SK-N-SH (cell line): ENCODE measurements around the gene FTO. TPM values are rescaled to one million over a fixed set of nuclear protein-coding genes. Genes with fewer than 3 reads are reported as not detected.

ENCODE experiments used
- CTCF ChIA-PET: fragments of 300-600, 350-600 bp; formaldehyde crosslinking; extraction: SDS; loops from one replicate; lab custom pipeline; 2021; lab: Yijun Ruan, JAX
- POLR2A ChIA-PET: fragments of 350-600 bp; sonication (Branson Sonifier 250); formaldehyde crosslinking; extraction: SDS; loops from one replicate; lab custom pipeline; 2020; ENCODE audit warnings: antibody characterized with exemption, inconsistent platforms; lab: Yijun Ruan, JAX
- DNase-seq: peaks from one replicate; pipeline ENCODE4 v3.0.0; 2012
- H2AFZ ChIP-seq: fragments of 200-600 bp; sonication (generic); 2 replicates; pipeline ENCODE4 v1.8.1; 2016; ENCODE audit warnings: antibody characterized with exemption, mild to moderate bottlenecking, low read depth
- H3F3A ChIP-seq: fragments of 200-600 bp; sonication (generic); replicated peaks from 2 replicates; pipeline ENCODE3; 2016; ENCODE audit warnings: antibody characterized with exemption, mild to moderate bottlenecking; ENCODE audit not compliant: insufficient read depth
- H3K27ac ChIP-seq, 2 experiments: fragments of 200-500 bp in 1 of 2; fragments of 200-600 bp in 1 of 2; sonication (Bioruptor generic) in 1 of 2; sonication (generic), shearing (Covaris generic) in 1 of 2; 2 replicates each; pipeline versions ENCODE4 v1.5.1 to v1.6.1; 2014 to 2016; ENCODE audit warnings: low read depth in 2 of 2, inconsistent platforms in 1 of 2, low read length in 1 of 2, mild to moderate bottlenecking in 1 of 2, mixed read lengths in 1 of 2
- H3K27me3 ChIP-seq: fragments of 200-600 bp; sonication (generic), shearing (Covaris generic); 2 replicates; pipeline ENCODE4 v1.6.1; 2016; ENCODE audit warnings: mixed run types; ENCODE audit not compliant: insufficient read depth
- H3K36me3 ChIP-seq, 2 experiments: fragments of 200-500 bp in 1 of 2; fragments of 200-600 bp in 1 of 2; sonication (Bioruptor generic) in 1 of 2; sonication (generic) in 1 of 2; replicated peaks in 1 of 2; 2 replicates each; pipeline versions ENCODE3 to v1.5.1; 2014 to 2016; ENCODE audit warnings: low read length in 1 of 2, mild to moderate bottlenecking in 1 of 2; ENCODE audit not compliant: insufficient read depth in 2 of 2, control insufficient read depth in 1 of 2
- H3K4me1 ChIP-seq, 2 experiments: fragments of 200-500 bp in 1 of 2; fragments of 200-600 bp in 1 of 2; sonication (Bioruptor generic) in 1 of 2; sonication (generic), shearing (Covaris generic) in 1 of 2; 2 replicates each; pipeline versions ENCODE4 v1.5.1 to v1.6.1; 2014 to 2016; ENCODE audit warnings: low read depth in 1 of 2, low read length in 1 of 2, mixed run types in 1 of 2; ENCODE audit not compliant: insufficient read depth in 2 of 2, control insufficient read depth in 1 of 2
- H3K4me2 ChIP-seq: fragments of 200-600 bp; sonication (generic), shearing (Covaris generic); 2 replicates; pipeline ENCODE4 v1.6.1; 2017; ENCODE audit warnings: mixed run types
- H3K4me3 ChIP-seq, 2 experiments: fragments of 200-500 bp in 1 of 2; fragments of 200-600 bp in 1 of 2; sonication (Bioruptor generic) in 1 of 2; sonication (generic), shearing (Covaris generic) in 1 of 2; 2 replicates each; pipeline versions ENCODE4 v1.5.1 to v1.8.1; 2014 to 2016; ENCODE audit warnings: low read depth in 2 of 2, inconsistent platforms in 1 of 2, low read length in 1 of 2, mild to moderate bottlenecking in 1 of 2, mixed read lengths in 1 of 2, moderate library complexity in 1 of 2
- H3K79me2 ChIP-seq: fragments of 200-600 bp; sonication (generic); 2 replicates; pipeline ENCODE4 v1.8.1; 2017; ENCODE audit warnings: mild to moderate bottlenecking; ENCODE audit not compliant: insufficient read depth
- H3K9ac ChIP-seq: fragments of 200-600 bp; sonication (generic); 2 replicates; pipeline ENCODE4 v1.6.1; 2017; ENCODE audit warnings: mixed run types
- H3K9me2 ChIP-seq: fragments of 200-600 bp; sonication (generic); 2 replicates; pipeline ENCODE4 v1.6.1; 2017; ENCODE audit warnings: mixed run types
- H3K9me3 ChIP-seq: fragments of 200-600 bp; sonication (generic); 2 replicates; pipeline ENCODE4 v1.6.1; 2017; ENCODE audit warnings: mixed run types, mild to moderate bottlenecking, moderate library complexity
- H4K20me1 ChIP-seq: fragments of 200-600 bp; sonication (generic); 2 replicates; pipeline ENCODE4 v1.6.1; 2017; ENCODE audit warnings: mild to moderate bottlenecking, mixed run types; ENCODE audit not compliant: insufficient read depth
- CHD2 ChIP-seq: fragments of 150-350 bp; IDR thresholded peaks from 2 replicates; pipeline ENCODE4 v1.6.1; 2018; ENCODE audit warnings: low read length; ENCODE audit not compliant: partially characterized antibody
- EP300 ChIP-seq, 2 experiments: IDR thresholded peaks; 2 replicates each; pipeline versions ENCODE4 v1.4.0 to v1.6.1; 2012; ENCODE audit warnings: borderline replicate concordance in 1 of 2, low read depth in 1 of 2, low read length in 1 of 2
- FOXM1 ChIP-seq: IDR thresholded peaks from 2 replicates; pipeline ENCODE4 v1.4.0; 2012; ENCODE audit warnings: low read depth, mild to moderate bottlenecking
- GABPA ChIP-seq: IDR thresholded peaks from 2 replicates; pipeline ENCODE4 v1.4.0; 2012; ENCODE audit warnings: low read depth, mild to moderate bottlenecking
- GATA2 ChIP-seq: sonication (generic); formaldehyde crosslinking; IDR thresholded peaks from 2 replicates; pipeline ENCODE4 v1.5.0; 2020; ENCODE audit warnings: mild to moderate bottlenecking, missing genetic modification reagents
- IRF3 ChIP-seq: fragments of 150-350 bp; IDR thresholded peaks from 2 replicates; pipeline ENCODE4 v1.6.1; 2016; ENCODE audit warnings: mild to moderate bottlenecking, low read depth, low read length
- JUND ChIP-seq: IDR thresholded peaks from 2 replicates; pipeline ENCODE4 v1.4.0; 2012
- RCOR1 ChIP-seq: fragments of 150-350 bp; IDR thresholded peaks from 2 replicates; pipeline ENCODE4 v1.6.1; 2017; ENCODE audit warnings: antibody characterized with exemption, low read length
- RFX5 ChIP-seq: IDR thresholded peaks from 2 replicates; pipeline ENCODE4 v1.6.1; 2012; ENCODE audit warnings: mild to moderate bottlenecking, improper control_type of control experiment, low read length
- TAF1 ChIP-seq: IDR thresholded peaks from 2 replicates; pipeline ENCODE4 v1.6.1; 2012; ENCODE audit warnings: low read depth, mild to moderate bottlenecking, low read length, moderate library complexity, borderline replicate concordance
- TCF12 ChIP-seq: IDR thresholded peaks from 2 replicates; pipeline ENCODE4 v1.4.0; 2012
- ZBTB33 ChIP-seq: IDR thresholded peaks from 2 replicates; pipeline ENCODE4 v1.4.0; 2012; ENCODE audit warnings: low read depth, borderline replicate concordance
- WGBS: methylation state at CpG from one replicate; pipeline ENCODE4 v1.1.6; 2017; ENCODE audit warnings: low lambda C conversion rate; 5-methylcytosine and 5-hydroxymethylcytosine counted together
- polyA plus RNA-seq, 3 experiments: library from polyadenylated mRNA; depleted of rRNA; stranded (reverse); fragments of >200 nt; gene quantifications; 2 replicates each; pipeline ENCODE4 v1.2.3, GENCODE V29; 2012
- TF ChIP-seq, protein P1 (sequence below): fragments of 200-600 bp; sonication (generic); IDR thresholded peaks from 2 replicates; pipeline ENCODE4 v1.6.1; 2017; ENCODE audit warnings: antibody characterized with exemption, mild to moderate bottlenecking, moderate library complexity
- TF ChIP-seq, protein P2 (sequence below): IDR thresholded peaks from 2 replicates; pipeline ENCODE4; 2012
- TF ChIP-seq, protein P3 (sequence below): IDR thresholded peaks from 2 replicates; pipeline ENCODE4 v1.4.0; 2012; ENCODE audit warnings: low read depth, borderline replicate concordance

FTO gene
- polyA plus RNA-seq, 1 of the 3 experiments (the other 2 are of a cell fraction), result 41.2 TPM

GRCh38 chr16:53995378-53995777 lies 291.4 kb downstream of the FTO start:
- DNase-seq, result no peak
- no peak overlapping the region for H3K4me2 ChIP-seq
- H3K79me2 ChIP-seq, result no peaks in the 10 kb centered on the region
- no peaks in the 10 kb centered on the region for H4K20me1 ChIP-seq
- ChIA-PET POLR2A (no interaction called here), CTCF (no interaction called here)
- H3K27me3 ChIP-seq, result no peaks in the 10 kb centered on the region
- no peaks in the 10 kb centered on the region for H3K9me3 ChIP-seq
- H3K36me3 ChIP-seq, result no peaks in the 10 kb centered on the region
- peaks cover 0 to 16% of the 10 kb centered on the region in 2 experiments; a peak in 3 of 4 replicates for H3K4me1 ChIP-seq
- no peaks in the 10 kb centered on the region for H3F3A ChIP-seq
- no peak overlapping the region for H3K9ac ChIP-seq
- H3K4me3 ChIP-seq, result no peak overlapping the region
- whole genome bisulfite sequencing, result 93% methylated on average over 6 of the region's 6 CpGs
- TF ChIP-seq JUND (no peak), RCOR1 (no peak), IRF3 (no peak), TCF12 (no peak), FOXM1 (no peak), RFX5 (no peak), GABPA (no peak), EP300 (IDR thresholded peaks at IDR 0.05; ENCODE audit: borderline replicate concordance in 1 of 2, low read depth in 1 of 2, low read length in 1 of 2) (no peak), CHD2 (no peak), TAF1 (no peak), GATA2 (CRISPR knock-in tag) (no peak), ZBTB33 (no peak)
- TF ChIP-seq, protein P1, sequence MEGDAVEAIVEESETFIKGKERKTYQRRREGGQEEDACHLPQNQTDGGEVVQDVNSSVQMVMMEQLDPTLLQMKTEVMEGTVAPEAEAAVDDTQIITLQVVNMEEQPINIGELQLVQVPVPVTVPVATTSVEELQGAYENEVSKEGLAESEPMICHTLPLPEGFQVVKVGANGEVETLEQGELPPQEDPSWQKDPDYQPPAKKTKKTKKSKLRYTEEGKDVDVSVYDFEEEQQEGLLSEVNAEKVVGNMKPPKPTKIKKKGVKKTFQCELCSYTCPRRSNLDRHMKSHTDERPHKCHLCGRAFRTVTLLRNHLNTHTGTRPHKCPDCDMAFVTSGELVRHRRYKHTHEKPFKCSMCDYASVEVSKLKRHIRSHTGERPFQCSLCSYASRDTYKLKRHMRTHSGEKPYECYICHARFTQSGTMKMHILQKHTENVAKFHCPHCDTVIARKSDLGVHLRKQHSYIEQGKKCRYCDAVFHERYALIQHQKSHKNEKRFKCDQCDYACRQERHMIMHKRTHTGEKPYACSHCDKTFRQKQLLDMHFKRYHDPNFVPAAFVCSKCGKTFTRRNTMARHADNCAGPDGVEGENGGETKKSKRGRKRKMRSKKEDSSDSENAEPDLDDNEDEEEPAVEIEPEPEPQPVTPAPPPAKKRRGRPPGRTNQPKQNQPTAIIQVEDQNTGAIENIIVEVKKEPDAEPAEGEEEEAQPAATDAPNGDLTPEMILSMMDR, result no peak
- TF ChIP-seq, protein P2, sequence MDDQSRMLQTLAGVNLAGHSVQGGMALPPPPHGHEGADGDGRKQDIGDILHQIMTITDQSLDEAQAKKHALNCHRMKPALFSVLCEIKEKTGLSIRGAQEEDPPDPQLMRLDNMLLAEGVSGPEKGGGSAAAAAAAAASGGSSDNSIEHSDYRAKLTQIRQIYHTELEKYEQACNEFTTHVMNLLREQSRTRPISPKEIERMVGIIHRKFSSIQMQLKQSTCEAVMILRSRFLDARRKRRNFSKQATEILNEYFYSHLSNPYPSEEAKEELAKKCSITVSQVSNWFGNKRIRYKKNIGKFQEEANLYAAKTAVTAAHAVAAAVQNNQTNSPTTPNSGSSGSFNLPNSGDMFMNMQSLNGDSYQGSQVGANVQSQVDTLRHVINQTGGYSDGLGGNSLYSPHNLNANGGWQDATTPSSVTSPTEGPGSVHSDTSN, result no peak
- TF ChIP-seq, protein P3, sequence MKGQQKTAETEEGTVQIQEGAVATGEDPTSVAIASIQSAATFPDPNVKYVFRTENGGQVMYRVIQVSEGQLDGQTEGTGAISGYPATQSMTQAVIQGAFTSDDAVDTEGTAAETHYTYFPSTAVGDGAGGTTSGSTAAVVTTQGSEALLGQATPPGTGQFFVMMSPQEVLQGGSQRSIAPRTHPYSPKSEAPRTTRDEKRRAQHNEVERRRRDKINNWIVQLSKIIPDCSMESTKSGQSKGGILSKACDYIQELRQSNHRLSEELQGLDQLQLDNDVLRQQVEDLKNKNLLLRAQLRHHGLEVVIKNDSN, result no peak
- no peaks in the 10 kb centered on the region for H3K9me2 ChIP-seq
- no peak overlapping the region for H3K27ac ChIP-seq
- H2AFZ ChIP-seq, result no peak overlapping the region
